ENCODE results near the gene PMVK.

The PMVK gene

GRCh38 chr1:154945962-154946850 is 9.7 kb upstream of the PMVK start:
- DNase-seq (ENCODE audit: low spot score), result no peak

DNA sequence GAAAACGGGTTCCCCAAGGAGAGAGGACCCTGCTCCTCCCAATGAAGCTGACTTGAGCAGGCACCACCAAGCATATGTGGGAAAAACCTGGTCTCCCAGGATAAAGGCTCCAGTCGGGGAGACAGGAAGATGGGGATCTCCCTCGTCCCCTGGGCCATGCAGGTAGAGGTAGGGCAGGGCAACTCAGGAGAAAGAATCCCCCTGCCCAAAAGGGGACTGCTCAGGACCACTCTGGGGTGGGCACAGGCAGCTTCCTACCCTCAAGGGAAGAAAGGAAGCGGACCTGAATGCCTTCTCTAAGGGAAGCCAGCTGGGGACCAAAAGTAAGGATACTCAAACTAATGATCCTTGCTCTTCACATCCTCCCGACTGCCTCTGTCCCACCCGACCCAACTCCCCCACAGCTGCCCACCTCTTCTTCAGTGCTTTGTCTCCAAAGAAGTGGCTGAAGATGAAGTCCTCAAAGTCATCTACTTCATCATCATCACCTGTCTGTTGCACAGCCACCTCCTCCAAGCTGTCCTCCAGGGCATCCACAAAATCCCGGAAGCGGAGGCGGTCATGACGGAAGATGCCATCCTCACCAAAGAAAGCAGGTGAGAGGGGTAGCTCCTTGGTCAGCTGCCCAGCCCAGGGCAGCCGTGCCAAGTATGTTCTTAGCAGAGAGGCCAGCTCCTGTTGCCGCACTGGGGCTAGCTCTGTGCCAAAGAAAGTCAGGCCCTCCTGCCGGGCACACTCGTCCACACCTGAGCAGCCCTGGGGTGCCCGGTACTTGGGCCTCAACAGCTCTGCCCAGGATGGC is 8.8 kb upstream of the PMVK start:
- no peak for DNase-seq (ENCODE audit: low spot score)

- no peak for DNase-seq (ENCODE audit: low spot score)
Measured at GRCh38 chr1:154944401-154945159, 8.1 kb upstream of the PMVK start.

DNA sequence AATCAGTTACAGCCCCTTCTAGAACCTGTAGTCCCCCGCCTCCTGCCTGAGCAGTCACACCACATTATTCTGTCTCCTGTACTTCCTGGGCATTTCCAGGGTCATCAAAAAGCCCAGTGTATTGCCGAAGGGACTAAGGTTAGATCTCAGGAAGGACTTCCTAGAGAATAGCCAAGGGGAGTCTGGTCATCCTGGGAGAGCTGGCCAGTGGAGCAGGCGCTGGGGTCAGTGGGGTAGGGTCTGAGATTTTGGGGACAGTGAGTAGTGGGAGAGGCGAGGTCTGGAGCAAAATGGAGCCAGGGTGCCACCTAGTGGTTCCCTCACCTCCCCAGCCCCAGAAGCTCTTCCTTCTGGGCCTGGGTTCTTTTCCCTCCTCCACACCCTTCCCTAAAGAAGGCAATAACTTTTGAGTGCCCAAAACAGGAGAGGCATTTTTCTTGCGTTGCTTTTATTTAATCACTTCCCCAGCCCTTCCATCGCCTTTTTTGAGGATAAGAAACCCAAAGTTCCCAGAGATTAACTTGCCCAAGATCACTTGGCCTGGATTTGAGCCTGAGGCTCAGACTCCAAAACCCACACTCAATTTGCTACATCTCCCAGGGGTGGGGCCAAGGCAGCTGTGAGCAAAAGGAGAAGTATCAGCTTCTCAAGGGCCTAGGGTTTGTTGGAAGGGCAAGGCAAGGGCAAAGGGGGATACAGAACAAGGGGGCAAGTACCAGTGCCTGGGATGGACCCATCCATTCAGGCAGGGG is 7.3 kb upstream of the PMVK start:
- peak; percentile 50 for DNase-seq (ENCODE audit: low spot score)

GRCh38 chr1:154941333-154942013 is 5.0 kb upstream of the PMVK start:
- DNase-seq (ENCODE audit: low spot score), result no peak

DNA sequence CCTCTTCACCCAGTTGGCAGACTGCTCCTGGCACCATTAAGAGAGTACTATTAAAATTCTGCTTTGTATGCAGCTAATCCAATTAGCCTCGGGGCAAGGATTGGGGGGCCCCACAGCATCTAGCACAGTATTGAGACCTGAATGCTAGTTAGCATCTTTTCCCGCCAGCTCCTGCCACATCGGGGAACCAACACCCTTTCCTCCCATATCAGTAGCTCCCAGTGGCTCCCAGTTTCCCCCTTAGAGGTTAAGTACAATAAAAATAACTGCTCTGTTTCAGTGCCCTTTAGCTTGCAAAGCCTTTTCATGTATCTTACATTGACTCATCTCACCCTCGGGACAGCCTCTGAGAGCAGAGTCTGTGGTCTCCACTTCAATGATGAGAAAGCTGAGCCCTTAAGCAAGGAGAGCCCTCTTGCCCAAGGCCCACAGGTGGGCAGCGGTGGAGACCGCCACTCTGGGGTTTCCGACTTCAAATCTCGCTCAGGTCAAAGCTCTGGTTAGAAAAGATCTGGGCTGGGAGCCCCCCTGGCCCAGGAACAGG is 4.2 kb upstream of the PMVK start:
- DNase-seq (ENCODE audit: low spot score), result peak; percentile 47

DNA sequence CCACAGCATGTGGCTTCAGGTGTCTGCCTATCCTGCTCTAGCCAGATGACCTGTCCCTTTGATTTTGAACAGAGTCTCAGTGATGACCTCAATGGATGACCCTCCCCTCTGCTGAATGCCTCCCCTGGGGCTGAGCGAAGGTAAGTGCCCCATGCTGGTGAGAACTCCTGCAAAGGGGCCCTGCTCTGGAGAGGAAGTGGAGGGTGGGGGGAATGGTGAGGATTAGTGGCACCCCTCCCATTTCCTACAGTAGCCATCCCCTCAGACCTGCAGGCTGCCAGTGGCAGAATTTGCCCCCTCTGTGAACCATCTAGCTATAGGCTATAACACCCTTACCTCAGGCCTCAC is 3.7 kb upstream of the PMVK start:
- no peak for DNase-seq (ENCODE audit: low spot score)

- DNase-seq (ENCODE audit: low spot score), result no peak
Measured at GRCh38 chr1:154938604-154939399, 2.3 kb upstream of the PMVK start.

DNA sequence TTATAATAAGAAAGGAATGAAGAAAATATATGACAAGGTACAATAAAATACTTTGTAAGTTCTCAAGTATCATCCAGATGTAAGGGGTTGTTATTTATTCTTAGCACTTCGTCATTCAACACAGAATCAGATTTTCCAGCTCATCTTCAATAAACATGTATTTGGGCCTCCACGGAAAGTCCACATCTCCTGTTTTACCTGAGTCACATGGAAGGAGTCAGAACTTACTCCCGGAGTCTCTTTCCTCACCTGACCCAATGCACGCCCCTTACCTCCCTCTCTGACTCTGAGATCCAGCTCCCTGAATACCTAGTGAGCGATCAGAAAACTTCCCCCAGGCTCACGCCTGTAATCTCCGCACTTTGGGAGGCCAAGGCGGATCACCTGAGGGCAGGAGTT is 1.5 kb upstream of the PMVK start:
- DNase-seq (ENCODE audit: low spot score), result no peak

DNA sequence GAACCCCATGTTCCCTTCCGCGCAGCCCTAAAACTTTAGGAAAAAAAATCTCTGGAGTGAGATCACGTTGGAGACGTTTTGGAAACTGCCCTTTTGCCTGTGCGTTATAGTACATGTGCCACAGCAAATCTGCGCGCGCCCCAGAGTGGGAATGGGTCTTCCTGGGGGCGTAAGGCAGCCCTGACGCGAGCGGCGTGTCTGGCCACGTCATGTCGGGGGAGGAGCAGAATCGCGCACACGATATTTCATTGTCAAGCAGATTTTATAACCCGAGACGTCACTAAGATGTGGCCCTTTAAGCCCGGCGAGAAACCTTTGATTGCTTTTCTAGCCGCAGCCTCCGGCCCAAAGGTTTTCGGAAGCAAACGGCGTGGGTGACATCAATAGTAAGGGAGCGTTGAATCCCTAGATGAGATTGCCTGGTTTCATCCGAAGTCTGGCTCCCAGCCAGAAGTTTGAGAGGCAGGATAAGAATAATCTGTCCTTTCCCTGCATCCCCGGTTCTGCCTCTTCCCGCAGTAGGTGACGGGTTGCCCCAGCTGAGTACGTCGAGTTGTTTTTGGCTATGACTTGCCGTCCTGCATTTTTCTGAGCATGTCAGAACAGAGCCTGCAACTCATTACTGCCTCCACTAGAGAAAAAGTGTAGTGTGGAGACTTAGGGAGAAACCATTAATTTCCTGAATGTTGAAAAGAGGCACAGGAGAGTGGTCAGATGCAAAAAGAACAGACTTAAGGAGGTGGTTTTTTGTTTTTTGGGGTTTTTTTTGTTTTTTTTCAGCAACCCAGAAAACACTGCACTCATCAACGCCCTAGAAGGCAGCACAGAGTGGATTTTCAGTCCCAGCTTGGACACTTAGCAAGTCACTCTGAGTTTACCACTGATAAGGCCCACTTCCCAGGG is 817 bp upstream of the PMVK start:
- DNase-seq (ENCODE audit: low spot score), result peak; percentile 98

DNA sequence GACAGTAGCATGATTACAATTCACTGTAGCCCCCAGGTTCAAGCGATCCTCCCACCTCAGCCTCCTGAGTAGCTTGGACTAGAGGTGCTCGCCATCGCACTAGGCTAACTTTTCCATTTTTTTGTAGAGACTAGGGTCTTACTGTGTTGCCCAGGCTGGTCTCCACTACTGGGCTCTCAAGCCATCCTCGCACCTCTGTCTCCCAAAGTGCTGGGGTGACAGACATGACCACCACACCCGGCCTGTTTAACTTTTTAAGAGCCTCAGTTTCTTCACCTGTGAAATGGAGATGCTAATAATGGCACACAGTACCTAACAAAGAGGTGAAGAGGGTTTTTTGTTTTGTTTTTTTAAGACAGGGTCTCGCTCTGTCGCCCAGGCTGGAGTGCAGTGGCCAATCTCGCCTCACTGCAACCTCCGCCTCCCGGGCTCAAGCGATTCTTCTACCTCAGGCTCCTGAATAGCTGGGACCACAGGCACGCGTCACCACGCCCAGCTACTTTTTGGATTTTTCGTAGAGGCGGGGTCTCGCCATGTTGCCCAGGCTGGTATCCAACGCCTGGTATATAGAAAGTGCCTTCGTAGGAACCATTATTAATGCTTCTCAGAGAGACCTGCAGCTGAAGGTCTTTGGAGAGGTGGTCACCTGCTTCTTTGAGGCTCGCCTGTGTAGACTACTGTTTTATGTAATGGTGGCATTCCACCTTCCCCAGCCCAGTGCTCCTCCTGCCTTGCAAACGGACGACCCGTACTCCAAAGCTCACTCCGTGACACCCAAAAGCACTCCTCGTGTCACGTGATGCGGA is 567 bp downstream of the PMVK start:
- DNase-seq (ENCODE audit: low spot score), result no peak

- DNase-seq (ENCODE audit: low spot score), result no peak
Measured at GRCh38 chr1:154934358-154934948, 2.1 kb downstream of the PMVK start.

- DNase-seq (ENCODE audit: low spot score), result no peak
Measured at GRCh38 chr1:154931940-154932487, 4.5 kb downstream of the PMVK start.

DNA sequence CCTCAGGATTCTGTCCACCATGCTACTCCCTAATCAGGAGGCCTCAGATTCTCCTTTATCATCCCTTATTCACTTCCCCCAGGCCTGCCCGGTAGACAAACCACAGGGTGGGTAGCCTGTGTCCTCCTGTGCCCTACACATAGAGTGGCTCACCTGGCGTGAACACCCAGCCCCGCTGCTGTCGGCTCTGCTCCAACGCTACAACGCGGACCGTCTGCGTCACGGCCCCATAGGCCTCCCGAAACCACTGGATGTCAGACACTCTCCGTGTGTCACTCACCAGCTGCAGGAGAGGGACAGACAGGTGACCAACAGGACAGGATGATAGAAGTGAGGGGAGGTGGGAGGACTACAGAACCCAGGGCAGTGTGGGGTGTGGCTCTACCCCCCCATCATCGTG is 10.3 kb downstream of the PMVK start:
- DNase-seq (ENCODE audit: low spot score), result no peak

DNA sequence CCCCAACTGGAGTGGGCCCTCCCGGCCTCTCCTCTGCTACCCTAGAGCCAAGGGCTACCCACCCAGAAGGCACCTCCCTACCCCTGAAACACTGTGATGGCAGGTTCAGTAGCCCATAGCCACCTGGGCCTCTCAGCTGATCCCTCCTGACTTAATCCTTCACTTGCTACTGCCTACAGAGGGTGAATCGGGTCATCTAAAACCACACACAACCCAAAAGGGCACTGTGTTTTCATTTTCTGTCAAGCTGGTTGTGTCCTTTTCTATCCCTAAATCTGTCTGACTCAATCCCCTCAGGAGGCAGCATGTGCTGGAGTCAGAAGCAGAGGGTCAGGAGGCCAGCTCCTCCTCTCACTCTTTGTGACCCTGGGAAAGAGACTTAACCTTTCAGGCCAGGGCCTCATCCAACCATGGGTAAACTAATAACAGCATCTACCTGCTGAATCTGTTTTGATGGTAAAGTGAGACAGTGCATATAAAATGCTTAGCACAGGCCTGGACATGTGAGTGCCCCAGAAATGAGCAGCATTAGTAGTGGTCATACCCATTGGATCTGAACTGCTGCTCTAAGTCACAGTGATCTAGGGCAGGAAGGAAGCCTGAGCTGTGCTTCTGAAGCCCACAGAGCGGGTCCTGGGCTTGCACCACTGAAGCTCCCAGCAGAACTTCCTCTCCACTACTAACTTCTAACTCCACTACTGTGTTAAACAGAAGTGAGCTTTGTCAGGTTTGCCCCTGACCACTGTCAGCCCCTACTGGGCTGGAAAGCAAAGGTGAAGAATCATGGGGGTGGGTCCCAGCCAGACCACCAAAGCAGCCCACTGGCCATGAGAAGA is 11.0 kb downstream of the PMVK start:
- no peak for DNase-seq (ENCODE audit: low spot score)

- DNase-seq (ENCODE audit: low spot score), result no peak
Measured at GRCh38 chr1:154923695-154924094, 12.8 kb downstream of the PMVK start.

- no peak for DNase-seq (ENCODE audit: low spot score)
Measured at GRCh38 chr1:154913273-154913672, 23.2 kb downstream of the PMVK start.

Data from COLO829 (cell line).